Endodermal cell (in vitro differentiated cells): ENCODE data around the gene WDR20. TPM values are rescaled to one million over a fixed set of nuclear protein-coding genes. Genes with fewer than 3 reads are reported as not detected.

ENCODE experiments used
- DNase-seq: peaks from one replicate; pipeline ENCODE4 v3.0.0-alpha.2; 2017
- H3K27ac ChIP-seq: 2 replicates; pipeline ENCODE4 v1.5.1; 2013; ENCODE audit warnings: mild to moderate bottlenecking, low read depth, low read length, moderate library complexity
- H3K27me3 ChIP-seq: 2 replicates; pipeline ENCODE4 v1.6.1; 2013; ENCODE audit warnings: mild to moderate bottlenecking, low read length, moderate library complexity; ENCODE audit not compliant: insufficient read depth, control insufficient read depth, poor library complexity, severe bottlenecking
- H3K36me3 ChIP-seq: 2 replicates; pipeline ENCODE4 v1.7.0; 2013; ENCODE audit warnings: mild to moderate bottlenecking, low read length, moderate library complexity; ENCODE audit not compliant: control insufficient read depth, insufficient read depth
- H3K4me1 ChIP-seq: one replicate; pipeline ENCODE4 v1.7.0; 2013; ENCODE audit warnings: low read length; ENCODE audit not compliant: control insufficient read depth, insufficient read depth
- H3K4me3 ChIP-seq: 2 replicates; pipeline ENCODE4 v1.5.1; 2013; ENCODE audit warnings: mild to moderate bottlenecking, low read length, moderate library complexity
- H3K9ac ChIP-seq: 2 replicates; pipeline ENCODE4 v1.6.1; 2013; ENCODE audit warnings: mild to moderate bottlenecking, low read length, moderate library complexity; ENCODE audit not compliant: poor library complexity, severe bottlenecking; ENCODE audit errors: extremely low read depth
- H3K9me3 ChIP-seq: 2 replicates; pipeline ENCODE4 v1.6.1; 2013; ENCODE audit warnings: mild to moderate bottlenecking, low read length, moderate library complexity; ENCODE audit not compliant: control insufficient read depth
- H3K27ac Mint-ChIP-seq: 2 replicates; pipeline ENCODE4 v1.8.0; 2020; ENCODE audit warnings: mixed read lengths
- H3K27me3 Mint-ChIP-seq: 2 replicates; pipeline ENCODE4 v1.8.0; 2021; ENCODE audit warnings: mild to moderate bottlenecking, mixed read lengths; ENCODE audit not compliant: insufficient read depth
- H3K36me3 Mint-ChIP-seq: 2 replicates; pipeline ENCODE4 v1.8.0; 2020; ENCODE audit warnings: low read depth, mixed read lengths
- H3K4me1 Mint-ChIP-seq: 2 replicates; pipeline ENCODE4 v1.8.0; 2020; ENCODE audit warnings: mixed read lengths
- H3K4me3 Mint-ChIP-seq: 2 replicates; pipeline ENCODE4 v1.8.0; 2020; ENCODE audit warnings: mild to moderate bottlenecking, moderate library complexity, mixed read lengths
- H3K9me3 Mint-ChIP-seq: 2 replicates; pipeline ENCODE4 v1.8.0; 2020; ENCODE audit warnings: mild to moderate bottlenecking, mixed read lengths
- WGBS, 2 experiments: methylation state at CpG; one replicate each; pipeline versions ENCODE4 v1.1.5 to v1.1.7; 2013; ENCODE audit warnings: missing lambda C conversion rate in 2 of 2, mixed read lengths in 1 of 2; ENCODE audit not compliant: insufficient coverage in 1 of 2, insufficient read length in 1 of 2; 5-methylcytosine and 5-hydroxymethylcytosine counted together
- total RNA-seq, 2 donors: library from RNA; stranded (reverse); fragmentation: NEBNext Ultra II Directional in 1 of 2; extraction: Animal tissue kit (Norgen Biotek cat#: 25700) in 1 of 2; gene quantifications; 2 replicates in 1 of 2; 3 replicates in 1 of 2; pipeline ENCODE4 v1.2.1, GENCODE V29; 2021
- TF ChIP-seq, protein P1 (sequence below): fragments of 200-600 bp; sonication (generic); conservative IDR thresholded peaks from 2 replicates; pipeline ENCODE4 v1.5.0; 2021; ENCODE audit warnings: antibody characterized with exemption, mild to moderate bottlenecking

The WDR20 gene
- total RNA-seq, 2 donors from 2014 or later, result 33.8 to 37.6 TPM

DNA sequence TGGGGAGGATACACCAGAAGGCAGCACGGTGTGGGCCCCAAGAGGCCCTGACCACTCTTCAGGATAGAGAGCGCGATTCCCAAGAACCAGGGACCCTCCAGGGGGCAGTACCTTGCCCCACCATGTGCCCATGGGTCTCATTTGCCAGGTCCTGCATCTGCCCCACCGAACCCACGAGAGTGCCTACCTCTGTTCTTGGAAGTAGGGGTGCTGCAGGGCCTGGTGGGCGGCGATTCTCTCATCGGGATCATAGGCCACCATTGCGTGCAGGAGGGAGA is 92.6 kb downstream of the WDR20 start:
- Mint-ChIP-seq H3K27ac (no peak overlapping the region), H3K4me3 (no peak overlapping the region), H3K9me3 (no peaks in the 10 kb centered on the region), H3K4me1 (peaks cover 1% of the 10 kb centered on the region), H3K27me3 (no peaks in the 10 kb centered on the region), H3K36me3 (peaks cover 37% of the 10 kb centered on the region)
- Histone ChIP-seq H3K36me3 (peaks cover 10% of the 10 kb centered on the region), H3K27ac (no peak overlapping the region), H3K9me3 (no peaks in the 10 kb centered on the region), H3K27me3 (no peaks in the 10 kb centered on the region), H3K4me1 (peaks cover 8% of the 10 kb centered on the region), H3K4me3 (no peak overlapping the region), H3K9ac (no peak overlapping the region)
- 95% methylated on average over 8 to 9 of the region's 9 CpGs for WGBS, 2 experiments
- TF ChIP-seq, protein P1, sequence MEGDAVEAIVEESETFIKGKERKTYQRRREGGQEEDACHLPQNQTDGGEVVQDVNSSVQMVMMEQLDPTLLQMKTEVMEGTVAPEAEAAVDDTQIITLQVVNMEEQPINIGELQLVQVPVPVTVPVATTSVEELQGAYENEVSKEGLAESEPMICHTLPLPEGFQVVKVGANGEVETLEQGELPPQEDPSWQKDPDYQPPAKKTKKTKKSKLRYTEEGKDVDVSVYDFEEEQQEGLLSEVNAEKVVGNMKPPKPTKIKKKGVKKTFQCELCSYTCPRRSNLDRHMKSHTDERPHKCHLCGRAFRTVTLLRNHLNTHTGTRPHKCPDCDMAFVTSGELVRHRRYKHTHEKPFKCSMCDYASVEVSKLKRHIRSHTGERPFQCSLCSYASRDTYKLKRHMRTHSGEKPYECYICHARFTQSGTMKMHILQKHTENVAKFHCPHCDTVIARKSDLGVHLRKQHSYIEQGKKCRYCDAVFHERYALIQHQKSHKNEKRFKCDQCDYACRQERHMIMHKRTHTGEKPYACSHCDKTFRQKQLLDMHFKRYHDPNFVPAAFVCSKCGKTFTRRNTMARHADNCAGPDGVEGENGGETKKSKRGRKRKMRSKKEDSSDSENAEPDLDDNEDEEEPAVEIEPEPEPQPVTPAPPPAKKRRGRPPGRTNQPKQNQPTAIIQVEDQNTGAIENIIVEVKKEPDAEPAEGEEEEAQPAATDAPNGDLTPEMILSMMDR, result peak; percentile 18
- peak; percentile 47 for DNase-seq

DNA sequence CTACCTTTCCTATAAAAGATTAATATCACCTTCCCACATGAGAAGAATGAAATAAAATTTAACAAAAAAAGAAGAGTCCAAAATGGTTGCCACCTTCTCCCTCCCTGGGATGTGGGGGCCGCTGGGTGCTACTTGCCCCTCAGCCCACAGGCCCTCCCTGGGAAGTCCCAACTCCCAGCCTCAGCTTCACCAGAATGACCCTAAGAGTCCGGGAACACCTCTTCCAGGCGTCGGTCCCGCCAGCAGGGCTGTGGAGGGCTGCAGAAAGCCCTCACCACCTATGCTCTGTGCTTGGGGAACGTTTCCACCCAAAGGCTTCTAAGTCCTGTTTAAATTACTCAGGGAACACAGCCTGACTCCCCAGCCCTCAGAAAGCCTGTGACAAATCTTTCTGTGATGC is 93.4 kb downstream of the WDR20 start:
- H3K4me3 Mint-ChIP-seq, result no peak overlapping the region
- H3K9ac ChIP-seq, result no peak overlapping the region
- H3K9me3 ChIP-seq, result no peaks in the 10 kb centered on the region
- no peak overlapping the region for H3K27ac Mint-ChIP-seq
- H3K36me3 Mint-ChIP-seq, result peaks cover 35% of the 10 kb centered on the region
- H3K27me3 Mint-ChIP-seq, result no peaks in the 10 kb centered on the region
- WGBS, 2 experiments, result 86 to 100% methylated on average over 3 to 6 of the region's 6 CpGs
- H3K27ac ChIP-seq, result no peak overlapping the region
- no peaks in the 10 kb centered on the region for H3K9me3 Mint-ChIP-seq
- DNase-seq, result peak; percentile 35
- no peaks in the 10 kb centered on the region for H3K27me3 ChIP-seq
- H3K36me3 ChIP-seq, result peaks cover 10% of the 10 kb centered on the region
- H3K4me1 Mint-ChIP-seq, result peaks cover 1% of the 10 kb centered on the region
- peaks cover 8% of the 10 kb centered on the region for H3K4me1 ChIP-seq
- TF ChIP-seq, protein P1, result no peak
- no peak overlapping the region for H3K4me3 ChIP-seq

DNA sequence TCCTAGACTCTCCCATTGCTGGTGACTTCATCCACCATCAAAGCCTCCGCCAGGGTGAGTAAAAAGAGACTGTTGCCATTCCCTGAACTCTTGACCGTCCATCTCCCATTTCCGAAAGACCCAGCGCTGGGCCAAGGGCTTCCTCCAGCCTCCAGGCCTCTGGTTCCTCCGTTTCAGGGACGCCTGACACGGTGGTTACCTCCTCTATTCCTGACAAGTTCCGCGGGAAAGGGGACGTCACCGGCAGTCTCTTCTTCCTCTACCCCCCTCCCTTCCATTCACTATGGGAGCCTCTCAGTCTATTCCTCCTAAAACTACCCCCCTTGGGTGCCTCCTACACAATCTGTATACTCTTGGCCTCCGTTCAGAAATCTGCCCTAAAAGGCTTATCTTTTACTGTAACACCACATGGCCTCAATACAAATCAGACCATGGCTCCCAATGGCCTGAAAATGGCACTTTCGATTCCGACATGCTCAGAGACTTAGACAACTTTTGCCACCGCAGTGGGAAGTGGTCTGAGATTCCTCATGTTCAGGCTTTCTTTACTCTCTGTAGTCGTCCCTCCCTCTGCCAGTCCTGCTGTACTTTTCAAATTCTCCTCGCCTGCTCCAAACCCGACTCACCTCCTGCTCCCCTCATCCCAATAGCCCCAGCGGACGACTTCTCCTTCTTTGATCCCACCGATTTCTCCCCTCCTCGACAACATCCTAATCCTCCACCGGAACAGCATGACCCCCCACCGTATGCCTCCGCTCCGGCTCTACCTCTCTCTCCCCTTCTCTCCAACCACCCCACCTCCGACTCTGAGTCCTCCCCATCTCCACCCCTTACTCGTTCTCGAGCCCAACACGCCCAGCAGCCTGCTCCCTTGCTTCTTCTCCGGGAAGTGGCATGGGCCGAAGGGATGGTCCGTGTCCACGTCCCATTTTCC is 94.9 kb downstream of the WDR20 start:
- Histone ChIP-seq H3K27ac (no peak overlapping the region), H3K27me3 (no peaks in the 10 kb centered on the region), H3K36me3 (peaks cover 10% of the 10 kb centered on the region), H3K9ac (no peak overlapping the region), H3K4me3 (no peak overlapping the region), H3K4me1 (peaks cover 8% of the 10 kb centered on the region), H3K9me3 (no peaks in the 10 kb centered on the region)
- no peak overlapping the region for H3K4me3 Mint-ChIP-seq
- no peaks in the 10 kb centered on the region for H3K27me3 Mint-ChIP-seq
- H3K27ac Mint-ChIP-seq, result no peak overlapping the region
- H3K36me3 Mint-ChIP-seq, result peaks cover 27% of the 10 kb centered on the region
- 84 to 90% methylated on average over 23 to 34 of the region's 34 CpGs for WGBS, 2 experiments
- TF ChIP-seq, protein P1, result no peak
- peak; percentile 53 for DNase-seq
- H3K9me3 Mint-ChIP-seq, result no peaks in the 10 kb centered on the region
- H3K4me1 Mint-ChIP-seq, result peaks cover 1% of the 10 kb centered on the region
